ENCODE measurements around the gene NTHL1. TPM values are rescaled to one million over a fixed set of nuclear protein-coding genes. Genes with fewer than 3 reads are reported as not detected.

Gene NTHL1
- total RNA-seq, result 10 to 100 TPM; 34.3 to 37.5 TPM

- DNase-seq (peak; percentile 97), ATAC-seq (peak; percentile 93)
- Mint-ChIP-seq H3K4me3 (peak within 1 kb of the TSS; percentile 89), H3K27ac (peak within 1 kb of the TSS; percentile 85), H3K27me3 (no peaks in the 10 kb centered on the region), H3K4me1 (peaks cover 21% of the 10 kb centered on the region), H3K36me3 (peaks cover 6% of the 10 kb centered on the region), H3K9me3 (ENCODE audit: low read depth) (no peaks in the 10 kb centered on the region)
- CTCF ChIA-PET, result interaction anchor here (0.7 to 2.7 kb wide), 15 partner anchors 10 to 380 kb away, joined by 3 to 22 read pairs (median 4); partner anchors contain the start of genes ABCA3, PKD1 and TRAF7
Observed at GRCh38 chr16:2047330-2048115, at the start of gene NTHL1, which contains the start of gene TSC2. NTHL1 (minus strand) TSS chr16:2047834; CDS start chr16:2047823, 11 bp downstream. TSC2 (plus strand) TSS chr16:2047985; CDS start chr16:2048616, 631 bp downstream.

- no peak overlapping the region for H3K27ac Mint-ChIP-seq
- H3K4me1 Mint-ChIP-seq, result no peaks in the 10 kb centered on the region
- no peak overlapping the region for H3K4me3 Mint-ChIP-seq
- no peaks in the 10 kb centered on the region for H3K27me3 Mint-ChIP-seq
- no peak for ATAC-seq
- CTCF ChIA-PET, result no interaction called here
- no peak for DNase-seq
- H3K9me3 Mint-ChIP-seq (ENCODE audit: low read depth), result no peaks in the 10 kb centered on the region
- H3K36me3 Mint-ChIP-seq, result peaks cover 2% of the 10 kb centered on the region
Observed at GRCh38 chr16:2096853-2097595, 49.4 kb upstream of the NTHL1 start.

GRCh38 chr16:2095918-2096582 is 48.4 kb upstream of the NTHL1 start:
- no peak overlapping the region for H3K27ac Mint-ChIP-seq
- no peaks in the 10 kb centered on the region for H3K4me1 Mint-ChIP-seq
- H3K36me3 Mint-ChIP-seq, result no peaks in the 10 kb centered on the region
- ATAC-seq (no peak), DNase-seq (no peak)
- no peak overlapping the region for H3K4me3 Mint-ChIP-seq
- no peaks in the 10 kb centered on the region for H3K27me3 Mint-ChIP-seq
- H3K9me3 Mint-ChIP-seq (ENCODE audit: low read depth), result no peaks in the 10 kb centered on the region
- CTCF ChIA-PET, result no interaction called here

GRCh38 chr16:2095315-2095853 is 47.8 kb upstream of the NTHL1 start:
- DNase-seq (no peak), ATAC-seq (no peak)
- no peak overlapping the region for H3K4me3 Mint-ChIP-seq
- no peaks in the 10 kb centered on the region for H3K27me3 Mint-ChIP-seq
- no peaks in the 10 kb centered on the region for H3K9me3 Mint-ChIP-seq (ENCODE audit: low read depth)
- H3K36me3 Mint-ChIP-seq, result peaks cover 3% of the 10 kb centered on the region
- CTCF ChIA-PET, result no interaction called here
- H3K27ac Mint-ChIP-seq, result no peak overlapping the region
- H3K4me1 Mint-ChIP-seq, result no peaks in the 10 kb centered on the region

- Mint-ChIP-seq H3K27ac (no peak overlapping the region), H3K9me3 (ENCODE audit: low read depth) (no peaks in the 10 kb centered on the region)
- CTCF ChIA-PET, result no interaction called here
Observed at GRCh38 chr16:2093793-2094192, 46.2 kb upstream of the NTHL1 start.

GRCh38 chr16:2092866-2093265 is 45.2 kb upstream of the NTHL1 start:
- no peak for DNase-seq
- CTCF ChIA-PET, result no interaction called here
- H3K27ac Mint-ChIP-seq, result no peak overlapping the region
- no peak for ATAC-seq
- H3K4me1 Mint-ChIP-seq, result no peaks in the 10 kb centered on the region
- H3K36me3 Mint-ChIP-seq, result peaks cover 4% of the 10 kb centered on the region
- no peaks in the 10 kb centered on the region for H3K27me3 Mint-ChIP-seq
- no peak overlapping the region for H3K4me3 Mint-ChIP-seq
- H3K9me3 Mint-ChIP-seq (ENCODE audit: low read depth), result no peaks in the 10 kb centered on the region

More at GRCh38 chr16:2093793-2094192, 46.2 kb upstream of the NTHL1 start:
- no peaks in the 10 kb centered on the region for H3K4me1 Mint-ChIP-seq
- peaks cover 4% of the 10 kb centered on the region for H3K36me3 Mint-ChIP-seq
- ATAC-seq (no peak), DNase-seq (no peak)
- no peaks in the 10 kb centered on the region for H3K27me3 Mint-ChIP-seq
- H3K4me3 Mint-ChIP-seq, result no peak overlapping the region

GRCh38 chr16:2092256-2092620 is 44.6 kb upstream of the NTHL1 start:
- ATAC-seq (no peak), DNase-seq (no peak)
- peaks cover 4% of the 10 kb centered on the region for H3K36me3 Mint-ChIP-seq
- H3K9me3 Mint-ChIP-seq (ENCODE audit: low read depth), result no peaks in the 10 kb centered on the region
- no peaks in the 10 kb centered on the region for H3K27me3 Mint-ChIP-seq
- H3K27ac Mint-ChIP-seq, result no peak overlapping the region
- no peaks in the 10 kb centered on the region for H3K4me1 Mint-ChIP-seq
- CTCF ChIA-PET, result no interaction called here
- H3K4me3 Mint-ChIP-seq, result no peak overlapping the region

GRCh38 chr16:2091547-2092255 is 44.1 kb upstream of the NTHL1 start:
- CTCF ChIA-PET, result no interaction called here
- Mint-ChIP-seq H3K27me3 (no peaks in the 10 kb centered on the region), H3K4me3 (no peak overlapping the region), H3K36me3 (peaks cover 4% of the 10 kb centered on the region), H3K4me1 (no peaks in the 10 kb centered on the region), H3K9me3 (ENCODE audit: low read depth) (no peaks in the 10 kb centered on the region), H3K27ac (no peak overlapping the region)
- ATAC-seq (no peak), DNase-seq (no peak)

- ATAC-seq (peak; percentile 34), DNase-seq (no peak)
- Mint-ChIP-seq H3K36me3 (peaks cover 4% of the 10 kb centered on the region), H3K27ac (no peak overlapping the region), H3K27me3 (no peaks in the 10 kb centered on the region), H3K4me1 (no peaks in the 10 kb centered on the region), H3K4me3 (no peak overlapping the region), H3K9me3 (ENCODE audit: low read depth) (no peaks in the 10 kb centered on the region)
- CTCF ChIA-PET, result no interaction called here
Observed at GRCh38 chr16:2090777-2091546, 43.3 kb upstream of the NTHL1 start.

GRCh38 chr16:2090481-2090776 is 42.8 kb upstream of the NTHL1 start:
- no peak for DNase-seq
- H3K9me3 Mint-ChIP-seq (ENCODE audit: low read depth), result no peaks in the 10 kb centered on the region
- CTCF ChIA-PET, result no interaction called here
- peaks cover 4% of the 10 kb centered on the region for H3K36me3 Mint-ChIP-seq
- H3K27ac Mint-ChIP-seq, result no peak overlapping the region
- ATAC-seq, result no peak
- H3K4me3 Mint-ChIP-seq, result no peak overlapping the region
- H3K27me3 Mint-ChIP-seq, result no peaks in the 10 kb centered on the region
- H3K4me1 Mint-ChIP-seq, result no peaks in the 10 kb centered on the region

- no peak overlapping the region for H3K27ac Mint-ChIP-seq
- H3K4me3 Mint-ChIP-seq, result no peak overlapping the region
- CTCF ChIA-PET, result no interaction called here
- no peaks in the 10 kb centered on the region for H3K9me3 Mint-ChIP-seq (ENCODE audit: low read depth)
- H3K27me3 Mint-ChIP-seq, result no peaks in the 10 kb centered on the region
- DNase-seq, result no peak
- H3K4me1 Mint-ChIP-seq, result no peaks in the 10 kb centered on the region
- H3K36me3 Mint-ChIP-seq, result peaks cover 4% of the 10 kb centered on the region
- ATAC-seq, result no peak
Observed at GRCh38 chr16:2089706-2090480, 42.3 kb upstream of the NTHL1 start.

GRCh38 chr16:2088759-2089358 is 41.2 kb upstream of the NTHL1 start:
- Mint-ChIP-seq H3K36me3 (peaks cover 4% of the 10 kb centered on the region), H3K4me3 (no peak overlapping the region), H3K27ac (no peak overlapping the region), H3K27me3 (no peaks in the 10 kb centered on the region), H3K4me1 (no peaks in the 10 kb centered on the region), H3K9me3 (ENCODE audit: low read depth) (no peaks in the 10 kb centered on the region)
- CTCF ChIA-PET, result no interaction called here
- DNase-seq (no peak), ATAC-seq (no peak)
